Measurements from ENCODE around the gene MTERF2.

MTERF2 gene

GRCh38 chr12:106954462-106955376, 32.2 kb downstream of the MTERF2 start:
- DNase-seq = peak in 29 of 51 donors; percentile 2 to 58 (median 28)

GRCh38 chr12:106953352-106954250, 33.3 kb downstream of the MTERF2 start:
- no peak for DNase-seq

GRCh38 chr12:106950591-106950990, 36.4 kb downstream of the MTERF2 start:
- DNase-seq = no peak

- DNase-seq = no peak
Measured at GRCh38 chr12:106947461-106947860, 39.5 kb downstream of the MTERF2 start.

- DNase-seq = no peak
Measured at GRCh38 chr12:106945261-106945851, 41.6 kb downstream of the MTERF2 start.

- DNase-seq = no peak
Measured at GRCh38 chr12:106942775-106943174, 44.2 kb downstream of the MTERF2 start.

- DNase-seq = no peak
Measured at GRCh38 chr12:106941481-106942156, 45.3 kb downstream of the MTERF2 start.

- DNase-seq = no peak
Measured at GRCh38 chr12:106934277-106934676, 52.7 kb downstream of the MTERF2 start.

All from hypothalamus (tissue), 51 donors.